ENCODE measurements around the gene SLC36A2. TPM values are rescaled to one million over a fixed set of nuclear protein-coding genes. Genes with fewer than 3 reads are reported as not detected.

The SLC36A2 gene
- total RNA-seq, 2 donors from 2014 or later, result not detected

DNA sequence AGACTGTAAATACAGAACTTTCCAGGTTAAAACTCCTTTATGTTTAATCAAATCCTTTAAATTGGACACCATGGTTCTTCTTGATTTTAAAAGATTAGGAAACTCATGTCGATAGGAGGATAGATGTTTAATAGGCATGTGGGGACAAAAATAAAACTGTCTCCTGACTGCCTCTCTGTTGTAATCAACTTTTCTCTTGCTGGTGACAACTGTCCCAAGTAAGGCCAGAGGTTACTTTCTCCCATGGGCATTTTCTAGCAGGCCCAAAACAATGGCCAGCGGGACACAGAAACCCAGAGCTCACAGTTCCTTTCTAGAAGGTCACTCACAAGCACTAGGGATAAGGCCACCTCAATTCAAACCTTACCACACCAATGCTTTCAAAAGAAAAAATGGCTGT, 14.5 kb downstream of the SLC36A2 start:
- Histone ChIP-seq H3K27ac (no peak overlapping the region), H3K4me3 (no peak overlapping the region), H3K27me3 (replicated peaks; ENCODE audit: insufficient read depth) (no peaks in the 10 kb centered on the region), H3K36me3 (no peaks in the 10 kb centered on the region), H3K9me3 (no peaks in the 10 kb centered on the region), H3K4me1 (ENCODE audit: control insufficient read depth in 1 of 2, low read depth in 2 of 2) (no peaks in the 10 kb centered on the region)
- ATAC-seq (ENCODE audit: insufficient number of reproducible peaks, low FRiP score, low read depth) (no peak), DNase-seq (ENCODE audit: low spot score) (no peak)
- TF ChIP-seq, protein P1, sequence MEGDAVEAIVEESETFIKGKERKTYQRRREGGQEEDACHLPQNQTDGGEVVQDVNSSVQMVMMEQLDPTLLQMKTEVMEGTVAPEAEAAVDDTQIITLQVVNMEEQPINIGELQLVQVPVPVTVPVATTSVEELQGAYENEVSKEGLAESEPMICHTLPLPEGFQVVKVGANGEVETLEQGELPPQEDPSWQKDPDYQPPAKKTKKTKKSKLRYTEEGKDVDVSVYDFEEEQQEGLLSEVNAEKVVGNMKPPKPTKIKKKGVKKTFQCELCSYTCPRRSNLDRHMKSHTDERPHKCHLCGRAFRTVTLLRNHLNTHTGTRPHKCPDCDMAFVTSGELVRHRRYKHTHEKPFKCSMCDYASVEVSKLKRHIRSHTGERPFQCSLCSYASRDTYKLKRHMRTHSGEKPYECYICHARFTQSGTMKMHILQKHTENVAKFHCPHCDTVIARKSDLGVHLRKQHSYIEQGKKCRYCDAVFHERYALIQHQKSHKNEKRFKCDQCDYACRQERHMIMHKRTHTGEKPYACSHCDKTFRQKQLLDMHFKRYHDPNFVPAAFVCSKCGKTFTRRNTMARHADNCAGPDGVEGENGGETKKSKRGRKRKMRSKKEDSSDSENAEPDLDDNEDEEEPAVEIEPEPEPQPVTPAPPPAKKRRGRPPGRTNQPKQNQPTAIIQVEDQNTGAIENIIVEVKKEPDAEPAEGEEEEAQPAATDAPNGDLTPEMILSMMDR (IDR thresholded peaks at IDR 0.05), result no peak

DNA sequence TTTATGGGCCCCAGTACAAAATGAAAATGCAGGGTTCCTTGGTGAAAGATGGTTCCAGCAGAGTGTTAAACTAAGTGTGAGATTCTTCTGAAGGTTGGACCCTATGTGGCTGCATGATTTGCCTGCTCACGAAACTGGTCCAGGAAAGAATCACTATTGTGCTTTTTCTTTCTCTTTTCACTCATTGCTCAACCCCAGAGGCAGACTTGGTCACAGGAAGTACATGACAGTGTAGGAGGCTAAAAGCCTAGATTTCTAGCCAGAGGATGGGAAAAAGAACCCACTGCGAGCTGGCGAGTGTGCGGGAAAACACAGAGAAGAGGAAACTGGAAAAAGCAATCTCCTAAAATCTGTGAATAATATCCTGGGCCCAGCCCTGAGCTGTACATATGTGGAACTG, 18.6 kb downstream of the SLC36A2 start:
- DNase-seq (ENCODE audit: low spot score) (no peak), ATAC-seq (ENCODE audit: insufficient number of reproducible peaks, low FRiP score, low read depth) (no peak)
- Histone ChIP-seq H3K9me3 (no peaks in the 10 kb centered on the region), H3K4me3 (no peak overlapping the region), H3K27ac (no peak overlapping the region), H3K4me1 (ENCODE audit: control insufficient read depth in 1 of 2, low read depth in 2 of 2) (no peaks in the 10 kb centered on the region), H3K27me3 (replicated peaks; ENCODE audit: insufficient read depth) (no peaks in the 10 kb centered on the region), H3K36me3 (no peaks in the 10 kb centered on the region)
- TF ChIP-seq, protein P1 (IDR thresholded peaks at IDR 0.05), result no peak

DNA sequence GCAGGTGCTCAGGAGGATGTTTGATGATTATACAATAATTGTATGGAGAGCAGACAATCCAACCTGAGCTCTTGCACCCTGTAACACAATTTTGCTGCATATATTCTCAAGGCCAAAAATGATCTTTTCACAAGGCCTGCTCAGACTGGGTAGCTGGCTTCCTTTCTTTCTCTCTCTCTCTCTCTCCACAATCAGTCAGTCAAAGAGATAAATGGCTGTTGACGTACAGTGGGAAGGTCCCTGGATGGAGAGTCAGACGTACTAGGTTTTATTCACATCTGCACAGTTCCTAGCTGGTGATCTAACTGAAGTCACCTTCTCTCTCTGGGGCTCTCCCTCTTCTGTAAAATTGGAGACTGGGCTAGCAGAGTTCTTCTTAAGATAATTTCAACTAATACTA, 19.8 kb downstream of the SLC36A2 start:
- Histone ChIP-seq H3K36me3 (no peaks in the 10 kb centered on the region), H3K27me3 (replicated peaks; ENCODE audit: insufficient read depth) (no peaks in the 10 kb centered on the region), H3K4me3 (no peak overlapping the region), H3K9me3 (no peaks in the 10 kb centered on the region), H3K4me1 (ENCODE audit: control insufficient read depth in 1 of 2, low read depth in 2 of 2) (no peaks in the 10 kb centered on the region), H3K27ac (no peak overlapping the region)
- ATAC-seq (ENCODE audit: insufficient number of reproducible peaks, low FRiP score, low read depth) (no peak), DNase-seq (ENCODE audit: low spot score) (no peak)
- TF ChIP-seq, protein P1 (IDR thresholded peaks at IDR 0.05), result no peak

DNA sequence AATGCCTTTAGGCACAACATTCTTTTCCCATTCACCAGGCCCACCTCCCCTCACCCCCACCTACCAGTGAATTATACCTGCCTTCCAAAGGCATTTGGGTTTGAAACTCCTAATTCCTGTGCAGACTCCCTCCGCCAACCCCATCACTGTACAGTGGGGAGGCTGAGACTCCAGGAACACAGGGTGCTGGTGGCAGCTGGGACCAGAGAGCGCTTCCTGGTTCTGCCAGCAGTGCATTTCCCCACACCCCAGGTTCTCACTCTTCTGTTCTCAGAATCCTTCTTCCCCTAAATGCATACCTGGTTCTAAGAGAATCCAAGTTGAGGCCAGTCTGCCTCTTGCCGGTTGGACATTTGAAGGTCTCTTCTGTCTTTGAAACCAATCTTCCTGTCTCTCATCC, 21.1 kb downstream of the SLC36A2 start:
- no peak for DNase-seq (ENCODE audit: low spot score)
- H3K9me3 ChIP-seq, result no peaks in the 10 kb centered on the region
- no peak overlapping the region for H3K4me3 ChIP-seq
- no peak for ATAC-seq (ENCODE audit: insufficient number of reproducible peaks, low FRiP score, low read depth)
- no peaks in the 10 kb centered on the region for H3K4me1 ChIP-seq (ENCODE audit: control insufficient read depth in 1 of 2, low read depth in 2 of 2)
- no peaks in the 10 kb centered on the region for H3K27me3 ChIP-seq (replicated peaks; ENCODE audit: insufficient read depth)
- no peak overlapping the region for H3K27ac ChIP-seq
- H3K36me3 ChIP-seq, result no peaks in the 10 kb centered on the region
- TF ChIP-seq, protein P1 (IDR thresholded peaks at IDR 0.05), result no peak

DNA sequence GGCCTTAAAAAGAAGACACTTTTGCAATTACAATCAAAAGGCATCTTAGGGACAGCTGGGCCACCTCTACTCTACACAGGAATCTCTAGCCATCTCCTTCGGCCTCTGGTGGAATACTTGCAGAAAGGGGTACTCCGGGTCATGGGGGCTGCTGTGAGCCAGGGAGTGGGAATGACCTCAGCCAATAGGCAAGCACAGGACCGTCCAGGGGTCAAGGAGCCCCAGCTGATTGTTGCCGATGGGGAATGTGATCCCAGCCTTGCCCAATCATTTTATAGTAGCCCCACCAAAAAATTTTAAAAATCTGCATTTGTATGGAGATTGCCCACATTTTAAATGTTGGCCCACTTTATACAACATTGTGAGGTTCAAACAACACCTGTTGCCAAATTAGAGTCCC, 26.9 kb downstream of the SLC36A2 start:
- Histone ChIP-seq H3K4me3 (no peak overlapping the region), H3K27ac (no peak overlapping the region), H3K4me1 (ENCODE audit: control insufficient read depth in 1 of 2, low read depth in 2 of 2) (no peaks in the 10 kb centered on the region), H3K9me3 (no peaks in the 10 kb centered on the region), H3K27me3 (replicated peaks; ENCODE audit: insufficient read depth) (no peaks in the 10 kb centered on the region), H3K36me3 (no peaks in the 10 kb centered on the region)
- TF ChIP-seq, protein P1 (IDR thresholded peaks at IDR 0.05), result no peak
- DNase-seq (ENCODE audit: low spot score) (no peak), ATAC-seq (ENCODE audit: insufficient number of reproducible peaks, low FRiP score, low read depth) (no peak)

Data from thoracic aorta (tissue), 2 donors.